Measurements from ENCODE around the gene BBS9.
A peak's percentile ranks its signal among the peaks of the same experiment; 100 is the strongest.

Gene BBS9

DNA sequence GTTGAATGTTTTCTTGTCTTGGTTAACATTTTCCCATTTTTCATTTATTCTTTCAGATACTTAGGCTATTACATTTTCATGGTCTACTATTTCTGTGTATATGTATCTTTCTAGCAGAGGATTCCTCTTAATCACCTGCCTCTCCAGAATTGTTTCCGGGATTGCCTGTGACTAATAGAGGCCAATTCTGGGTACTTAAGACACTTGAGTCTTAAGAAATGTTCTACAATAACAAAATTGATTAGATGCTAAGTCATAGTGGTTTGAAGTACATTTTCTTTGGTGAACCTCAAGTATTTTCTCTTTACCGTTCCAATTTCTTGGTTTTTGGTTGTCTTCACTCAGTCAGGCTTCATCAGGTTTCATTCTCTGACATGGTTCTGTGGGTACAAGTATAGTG lies 26.4 kb downstream of the BBS9 start:
- H3K27ac ChIP-seq (ENCODE audit: low read depth, low read length): no peak overlapping the region
- peaks cover 0 to 14% (median 12%) of the 10 kb centered on the region in 5 donors for H3K4me1 ChIP-seq (ENCODE audit: control insufficient read depth in 5 of 5, insufficient read depth in 5 of 5, low read length in 5 of 5)
- H3K36me3 ChIP-seq (ENCODE audit: control insufficient read depth in 5 of 5, insufficient read depth in 5 of 5, low read length in 5 of 5): peaks cover 0 to 2% (median 0%) of the 10 kb centered on the region in 5 donors
- no peaks in the 10 kb centered on the region for H3K27me3 ChIP-seq (ENCODE audit: control insufficient read depth in 5 of 5, insufficient read depth in 4 of 5, low read length in 5 of 5)
- no peak overlapping the region for H3K9ac ChIP-seq (ENCODE audit: low read length in 5 of 5)
- no peaks in the 10 kb centered on the region for H3K9me3 ChIP-seq (ENCODE audit: control insufficient read depth in 5 of 5, low read length in 5 of 5)
- no peak overlapping the region for H3K4me3 ChIP-seq (ENCODE audit: low read depth in 1 of 5, low read length in 5 of 5)

DNA sequence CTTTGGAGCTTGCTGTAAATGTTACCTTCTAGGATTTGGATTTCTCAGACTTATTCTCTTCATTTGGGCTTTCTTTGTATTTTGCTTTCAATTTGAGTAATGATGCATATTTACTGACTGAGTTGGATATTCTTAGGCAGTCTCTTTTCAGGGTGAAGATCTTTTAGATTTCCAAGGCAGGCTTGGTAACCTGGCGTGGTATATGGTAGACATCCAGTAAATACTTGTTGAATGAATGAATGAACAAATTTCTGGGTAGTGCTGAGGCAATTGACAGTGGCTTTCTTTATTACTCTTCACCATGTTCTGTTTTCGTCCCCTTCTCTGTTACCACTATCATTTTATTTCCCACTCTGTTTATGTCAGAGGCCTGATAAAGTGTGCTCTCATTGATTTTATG lies 27.1 kb downstream of the BBS9 start:
- H3K9me3 ChIP-seq (ENCODE audit: control insufficient read depth in 5 of 5, low read length in 5 of 5): no peaks in the 10 kb centered on the region
- peaks cover 0 to 2% (median 0%) of the 10 kb centered on the region in 5 donors for H3K36me3 ChIP-seq (ENCODE audit: control insufficient read depth in 5 of 5, insufficient read depth in 5 of 5, low read length in 5 of 5)
- peaks cover 0 to 14% (median 12%) of the 10 kb centered on the region in 5 donors for H3K4me1 ChIP-seq (ENCODE audit: control insufficient read depth in 5 of 5, insufficient read depth in 5 of 5, low read length in 5 of 5)
- no peak overlapping the region for H3K9ac ChIP-seq (ENCODE audit: low read length in 5 of 5)
- no peak overlapping the region for H3K4me3 ChIP-seq (ENCODE audit: low read depth in 1 of 5, low read length in 5 of 5)
- H3K27me3 ChIP-seq (ENCODE audit: control insufficient read depth in 5 of 5, insufficient read depth in 4 of 5, low read length in 5 of 5): no peaks in the 10 kb centered on the region
- H3K27ac ChIP-seq (ENCODE audit: low read depth, low read length): peak overlapping the region; percentile 63

DNA sequence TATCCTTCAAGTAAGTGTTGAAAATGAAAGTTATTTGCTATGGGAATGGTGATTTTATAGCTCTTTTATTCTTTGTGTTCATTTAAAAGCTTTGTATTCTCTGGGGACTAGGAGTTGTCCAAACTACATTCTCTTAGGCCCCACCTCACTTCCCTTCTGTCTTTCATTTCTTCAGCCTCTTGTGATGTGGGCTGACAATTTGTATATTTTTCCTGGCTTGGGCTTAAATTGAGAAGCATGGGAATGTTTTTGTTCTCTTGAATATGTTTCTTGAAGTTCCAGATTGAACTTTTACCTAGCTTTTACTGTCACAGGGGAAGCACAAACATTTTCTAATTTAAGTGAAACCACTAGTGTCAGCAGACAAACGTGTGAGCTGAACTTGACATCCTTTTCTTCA lies 27.9 kb downstream of the BBS9 start:
- peaks cover 0 to 14% (median 12%) of the 10 kb centered on the region in 5 donors for H3K4me1 ChIP-seq (ENCODE audit: control insufficient read depth in 5 of 5, insufficient read depth in 5 of 5, low read length in 5 of 5)
- H3K27ac ChIP-seq (ENCODE audit: low read depth, low read length): peak overlapping the region; percentile 63
- H3K27me3 ChIP-seq (ENCODE audit: control insufficient read depth in 5 of 5, insufficient read depth in 4 of 5, low read length in 5 of 5): no peaks in the 10 kb centered on the region

DNA sequence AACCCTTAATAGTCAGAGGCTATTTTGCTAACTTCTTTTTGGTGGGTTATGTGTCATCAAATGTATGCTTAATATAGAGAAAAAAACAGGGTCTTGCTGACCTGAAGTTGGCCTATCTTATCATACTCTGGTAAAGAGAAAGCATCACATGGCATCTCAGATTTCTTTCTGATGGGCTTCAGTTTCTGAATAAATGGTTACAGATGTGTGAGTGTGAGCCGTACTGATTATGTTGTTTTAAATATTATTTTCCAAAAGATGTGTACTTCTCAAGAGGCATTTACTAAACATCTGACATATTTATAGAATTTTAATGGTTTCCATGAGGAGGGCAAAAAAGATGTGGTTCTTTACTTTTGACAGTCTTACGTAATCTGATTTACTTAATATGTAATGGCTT lies 28.4 kb downstream of the BBS9 start:
- Histone ChIP-seq H3K27me3 (ENCODE audit: control insufficient read depth in 5 of 5, insufficient read depth in 4 of 5, low read length in 5 of 5) (no peaks in the 10 kb centered on the region), H3K4me1 (ENCODE audit: control insufficient read depth in 5 of 5, insufficient read depth in 5 of 5, low read length in 5 of 5) (peaks cover 0 to 14% (median 12%) of the 10 kb centered on the region in 5 donors), H3K9me3 (ENCODE audit: control insufficient read depth in 5 of 5, low read length in 5 of 5) (no peaks in the 10 kb centered on the region), H3K27ac (ENCODE audit: low read depth, low read length) (peak overlapping the region; percentile 63), H3K9ac (ENCODE audit: low read length in 5 of 5) (peak overlapping the region in 1 of 5 donors; percentile 41), H3K4me3 (ENCODE audit: low read depth in 1 of 5, low read length in 5 of 5) (no peak overlapping the region), H3K36me3 (ENCODE audit: control insufficient read depth in 5 of 5, insufficient read depth in 5 of 5, low read length in 5 of 5) (peaks cover 0 to 2% (median 0%) of the 10 kb centered on the region in 5 donors)

More for the DNA sequence above, 27.9 kb downstream of the BBS9 start:
- H3K4me3 ChIP-seq (ENCODE audit: low read depth in 1 of 5, low read length in 5 of 5): peak overlapping the region in 1 of 5 donors; percentile 40
- peak overlapping the region in 1 of 5 donors; percentile 41 for H3K9ac ChIP-seq (ENCODE audit: low read length in 5 of 5)
- H3K36me3 ChIP-seq (ENCODE audit: control insufficient read depth in 5 of 5, insufficient read depth in 5 of 5, low read length in 5 of 5): peaks cover 0 to 2% (median 0%) of the 10 kb centered on the region in 5 donors
- no peaks in the 10 kb centered on the region for H3K9me3 ChIP-seq (ENCODE audit: control insufficient read depth in 5 of 5, low read length in 5 of 5)

DNA sequence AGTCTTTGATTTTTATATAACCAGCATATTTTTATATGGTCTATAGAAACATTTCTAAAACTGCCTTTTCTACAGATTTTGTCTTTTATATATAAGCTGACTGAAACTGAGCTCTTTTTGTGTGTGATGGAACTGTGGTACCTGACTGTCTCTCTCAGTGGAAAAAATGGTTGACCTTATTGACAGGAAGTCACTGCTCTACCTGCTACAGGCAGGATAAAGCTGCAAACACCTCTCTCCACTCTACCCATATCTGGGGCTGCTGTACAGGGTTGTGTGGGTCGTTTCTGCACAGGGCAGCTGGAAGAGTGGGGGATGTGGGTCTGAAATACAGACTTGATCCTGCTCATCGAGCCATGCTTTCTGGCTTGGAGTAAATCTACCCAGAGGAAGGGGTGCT lies 48.5 kb downstream of the BBS9 start:
- H3K36me3 ChIP-seq (ENCODE audit: control insufficient read depth in 5 of 5, insufficient read depth in 5 of 5, low read length in 5 of 5): peaks cover 0 to 16% (median 14%) of the 10 kb centered on the region in 5 donors
- H3K4me1 ChIP-seq (ENCODE audit: control insufficient read depth in 5 of 5, insufficient read depth in 5 of 5, low read length in 5 of 5): peaks cover 0 to 6% (median 0%) of the 10 kb centered on the region in 5 donors
- no peak overlapping the region for H3K4me3 ChIP-seq (ENCODE audit: low read depth in 1 of 5, low read length in 5 of 5)
- no peak overlapping the region for H3K9ac ChIP-seq (ENCODE audit: low read length in 5 of 5)
- no peaks in the 10 kb centered on the region for H3K27me3 ChIP-seq (ENCODE audit: control insufficient read depth in 5 of 5, insufficient read depth in 4 of 5, low read length in 5 of 5)
- H3K9me3 ChIP-seq (ENCODE audit: control insufficient read depth in 5 of 5, low read length in 5 of 5): peaks cover 0 to 4% (median 0%) of the 10 kb centered on the region in 5 donors
- H3K27ac ChIP-seq (ENCODE audit: low read depth, low read length): no peak overlapping the region

DNA sequence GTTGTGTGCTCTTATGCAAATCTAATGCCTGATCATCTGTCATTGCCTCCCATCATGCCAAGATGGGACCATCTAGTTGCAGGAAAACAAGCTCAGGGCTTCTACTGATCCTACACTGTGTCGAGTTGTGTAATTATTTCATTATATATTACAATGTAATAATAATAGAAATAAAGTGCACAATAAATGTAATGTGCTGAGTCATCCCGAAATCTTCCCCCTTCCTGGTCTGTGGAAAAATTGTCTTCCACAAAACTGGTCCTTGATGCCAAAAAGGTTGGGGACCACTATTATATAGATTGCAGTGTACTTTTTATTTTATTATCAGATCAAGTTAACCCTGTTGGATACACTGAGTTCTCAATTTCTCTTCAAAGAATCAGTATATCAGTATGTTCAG lies 50.2 kb downstream of the BBS9 start:
- Histone ChIP-seq H3K27ac (ENCODE audit: low read depth, low read length) (no peak overlapping the region), H3K27me3 (ENCODE audit: control insufficient read depth in 5 of 5, insufficient read depth in 4 of 5, low read length in 5 of 5) (no peaks in the 10 kb centered on the region), H3K9me3 (ENCODE audit: control insufficient read depth in 5 of 5, low read length in 5 of 5) (peaks cover 0 to 4% (median 0%) of the 10 kb centered on the region in 5 donors), H3K4me1 (ENCODE audit: control insufficient read depth in 5 of 5, insufficient read depth in 5 of 5, low read length in 5 of 5) (peaks cover 0 to 6% (median 0%) of the 10 kb centered on the region in 5 donors), H3K36me3 (ENCODE audit: control insufficient read depth in 5 of 5, insufficient read depth in 5 of 5, low read length in 5 of 5) (peaks cover 4 to 16% (median 14%) of the 10 kb centered on the region in 5 donors), H3K9ac (ENCODE audit: low read length in 5 of 5) (no peak overlapping the region), H3K4me3 (ENCODE audit: low read depth in 1 of 5, low read length in 5 of 5) (no peak overlapping the region)

DNA sequence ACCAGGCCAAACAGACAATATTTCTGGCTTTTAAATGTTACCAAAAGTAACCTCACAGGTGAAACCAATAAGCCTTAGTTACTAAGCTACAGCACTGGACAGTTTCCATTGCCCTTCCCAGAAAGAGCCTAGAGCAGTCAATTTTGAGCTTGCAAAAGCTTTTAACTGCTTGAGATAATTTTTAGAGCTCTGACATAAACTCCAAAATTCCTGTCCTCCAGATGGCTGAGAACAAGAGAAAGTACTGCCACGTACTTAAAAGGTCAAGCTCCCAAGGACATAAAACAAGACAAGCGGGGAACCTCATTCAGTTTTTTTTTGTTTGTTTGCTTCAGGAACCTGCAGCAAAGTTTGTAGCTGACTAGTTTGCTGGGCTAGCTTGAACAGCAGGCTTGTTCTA lies 54.1 kb downstream of the BBS9 start:
- Histone ChIP-seq H3K27ac (ENCODE audit: low read depth, low read length) (no peak overlapping the region), H3K9me3 (ENCODE audit: control insufficient read depth in 5 of 5, low read length in 5 of 5) (peaks cover 0 to 4% (median 0%) of the 10 kb centered on the region in 5 donors), H3K4me3 (ENCODE audit: low read depth in 1 of 5, low read length in 5 of 5) (no peak overlapping the region), H3K36me3 (ENCODE audit: control insufficient read depth in 5 of 5, insufficient read depth in 5 of 5, low read length in 5 of 5) (peaks cover 4 to 8% (median 5%) of the 10 kb centered on the region in 5 donors), H3K9ac (ENCODE audit: low read length in 5 of 5) (no peak overlapping the region), H3K27me3 (ENCODE audit: control insufficient read depth in 5 of 5, insufficient read depth in 4 of 5, low read length in 5 of 5) (no peaks in the 10 kb centered on the region), H3K4me1 (ENCODE audit: control insufficient read depth in 5 of 5, insufficient read depth in 5 of 5, low read length in 5 of 5) (no peaks in the 10 kb centered on the region)

DNA sequence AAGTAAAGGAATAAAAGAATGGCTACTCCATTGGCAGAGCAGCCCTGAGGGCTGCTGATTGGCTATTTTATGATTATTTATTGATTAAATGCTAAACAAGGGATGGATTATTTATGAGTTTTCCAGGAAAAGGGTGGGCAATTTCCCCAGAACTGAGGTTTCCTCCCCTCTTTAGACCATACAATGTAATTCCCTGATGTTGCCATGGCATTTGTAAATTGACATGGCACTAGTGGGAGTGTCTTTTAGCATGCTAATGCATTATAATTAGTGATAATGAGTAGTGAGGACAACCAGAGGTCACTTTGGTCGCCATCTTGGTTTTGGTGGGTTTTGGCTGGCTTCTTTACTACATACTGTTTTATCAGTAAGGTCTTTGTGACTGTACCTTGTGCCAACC lies 55.5 kb downstream of the BBS9 start:
- no peaks in the 10 kb centered on the region for H3K4me1 ChIP-seq (ENCODE audit: control insufficient read depth in 5 of 5, insufficient read depth in 5 of 5, low read length in 5 of 5)
- H3K9ac ChIP-seq (ENCODE audit: low read length in 5 of 5): no peak overlapping the region
- H3K9me3 ChIP-seq (ENCODE audit: control insufficient read depth in 5 of 5, low read length in 5 of 5): peaks cover 0 to 3% (median 0%) of the 10 kb centered on the region in 5 donors
- peaks cover 0 to 5% (median 4%) of the 10 kb centered on the region in 5 donors for H3K36me3 ChIP-seq (ENCODE audit: control insufficient read depth in 5 of 5, insufficient read depth in 5 of 5, low read length in 5 of 5)
- no peak overlapping the region for H3K4me3 ChIP-seq (ENCODE audit: low read depth in 1 of 5, low read length in 5 of 5)
- no peaks in the 10 kb centered on the region for H3K27me3 ChIP-seq (ENCODE audit: control insufficient read depth in 5 of 5, insufficient read depth in 4 of 5, low read length in 5 of 5)
- H3K27ac ChIP-seq (ENCODE audit: low read depth, low read length): no peak overlapping the region

DNA sequence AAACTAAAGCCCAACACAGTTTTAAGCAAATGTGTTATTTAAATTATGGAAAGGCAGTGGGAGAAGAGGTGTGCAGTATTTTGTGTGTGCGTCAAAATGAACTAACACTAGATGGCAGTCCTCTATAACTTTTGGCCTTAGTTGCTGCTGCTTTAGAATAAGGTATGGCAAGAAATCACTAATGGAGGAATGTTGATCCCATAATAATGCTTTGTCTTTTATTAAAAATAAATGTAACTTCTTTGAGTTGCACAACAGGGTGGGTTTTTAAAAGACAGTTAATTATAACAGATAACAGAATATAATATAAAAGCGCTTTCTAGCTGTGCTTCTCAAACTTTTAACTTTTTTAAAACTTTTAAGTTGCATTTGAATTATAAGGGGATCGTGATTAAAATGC lies 56.4 kb downstream of the BBS9 start:
- H3K9me3 ChIP-seq (ENCODE audit: control insufficient read depth in 5 of 5, low read length in 5 of 5): no peaks in the 10 kb centered on the region
- H3K36me3 ChIP-seq (ENCODE audit: control insufficient read depth in 5 of 5, insufficient read depth in 5 of 5, low read length in 5 of 5): peaks cover 0 to 4% (median 2%) of the 10 kb centered on the region in 5 donors
- H3K27ac ChIP-seq (ENCODE audit: low read depth, low read length): no peak overlapping the region
- no peak overlapping the region for H3K4me3 ChIP-seq (ENCODE audit: low read depth in 1 of 5, low read length in 5 of 5)
- no peak overlapping the region for H3K9ac ChIP-seq (ENCODE audit: low read length in 5 of 5)
- peaks cover 0 to under 1% (median 0%) of the 10 kb centered on the region in 5 donors for H3K4me1 ChIP-seq (ENCODE audit: control insufficient read depth in 5 of 5, insufficient read depth in 5 of 5, low read length in 5 of 5)
- no peaks in the 10 kb centered on the region for H3K27me3 ChIP-seq (ENCODE audit: control insufficient read depth in 5 of 5, insufficient read depth in 4 of 5, low read length in 5 of 5)

DNA sequence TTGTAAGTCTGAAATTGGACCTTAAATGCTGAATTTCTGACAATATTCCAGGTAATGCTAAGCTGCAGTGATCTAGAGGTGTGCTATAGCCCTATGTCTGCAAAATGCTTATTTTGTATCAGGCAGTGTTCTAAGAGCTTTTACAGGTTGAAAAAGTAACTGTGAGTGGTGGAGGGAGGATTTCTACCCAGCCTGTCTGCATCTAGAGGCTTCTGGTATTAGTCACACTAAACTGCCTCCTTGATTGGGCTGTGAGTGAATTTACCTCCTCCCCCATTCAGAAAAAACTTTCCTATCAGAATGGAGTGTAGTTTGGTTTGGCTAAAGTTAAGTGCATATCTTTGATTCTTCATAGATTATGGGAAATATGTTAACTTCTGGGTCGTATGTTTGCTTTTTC lies 56.8 kb downstream of the BBS9 start:
- Histone ChIP-seq H3K9me3 (ENCODE audit: control insufficient read depth in 5 of 5, low read length in 5 of 5) (no peaks in the 10 kb centered on the region), H3K27me3 (ENCODE audit: control insufficient read depth in 5 of 5, insufficient read depth in 4 of 5, low read length in 5 of 5) (no peaks in the 10 kb centered on the region)

More for the DNA sequence above, 56.8 kb downstream of the BBS9 start:
- H3K27ac ChIP-seq (ENCODE audit: low read depth, low read length): no peak overlapping the region
- no peak overlapping the region for H3K9ac ChIP-seq (ENCODE audit: low read length in 5 of 5)
- peaks cover 0 to 4% (median 0%) of the 10 kb centered on the region in 5 donors for H3K36me3 ChIP-seq (ENCODE audit: control insufficient read depth in 5 of 5, insufficient read depth in 5 of 5, low read length in 5 of 5)
- H3K4me3 ChIP-seq (ENCODE audit: low read depth in 1 of 5, low read length in 5 of 5): no peak overlapping the region
- peaks cover 0 to 4% (median 0%) of the 10 kb centered on the region in 5 donors for H3K4me1 ChIP-seq (ENCODE audit: control insufficient read depth in 5 of 5, insufficient read depth in 5 of 5, low read length in 5 of 5)
